AG20443 (cell line): Measurements from ENCODE around the gene COL23A1.

Experiments
- DNase-seq: peaks from one replicate; pipeline ENCODE4 v3.0.0; 2012; ENCODE audit warnings: low spot score, mixed read lengths

The COL23A1 gene

DNA sequence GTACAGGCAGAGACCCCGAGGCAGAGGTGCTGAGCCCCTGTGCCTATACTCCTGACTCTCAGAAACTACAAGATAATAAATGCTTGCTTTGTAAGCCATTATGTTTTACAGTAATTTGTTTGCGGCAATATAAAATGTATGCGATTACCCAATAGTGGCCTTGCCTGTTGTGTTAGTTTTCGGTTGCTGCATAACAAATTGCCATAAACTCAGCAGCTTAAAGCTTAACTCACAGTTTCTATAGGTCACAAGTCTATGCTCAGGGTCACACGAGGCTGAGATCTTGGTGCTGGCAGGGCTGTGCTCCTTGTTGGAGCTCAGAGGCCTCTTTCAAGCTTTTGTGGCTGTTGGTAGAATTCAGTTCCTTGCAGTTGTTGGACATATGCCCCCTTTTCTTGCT, 114.8 kb downstream of the COL23A1 start:
- no peak for DNase-seq

DNA sequence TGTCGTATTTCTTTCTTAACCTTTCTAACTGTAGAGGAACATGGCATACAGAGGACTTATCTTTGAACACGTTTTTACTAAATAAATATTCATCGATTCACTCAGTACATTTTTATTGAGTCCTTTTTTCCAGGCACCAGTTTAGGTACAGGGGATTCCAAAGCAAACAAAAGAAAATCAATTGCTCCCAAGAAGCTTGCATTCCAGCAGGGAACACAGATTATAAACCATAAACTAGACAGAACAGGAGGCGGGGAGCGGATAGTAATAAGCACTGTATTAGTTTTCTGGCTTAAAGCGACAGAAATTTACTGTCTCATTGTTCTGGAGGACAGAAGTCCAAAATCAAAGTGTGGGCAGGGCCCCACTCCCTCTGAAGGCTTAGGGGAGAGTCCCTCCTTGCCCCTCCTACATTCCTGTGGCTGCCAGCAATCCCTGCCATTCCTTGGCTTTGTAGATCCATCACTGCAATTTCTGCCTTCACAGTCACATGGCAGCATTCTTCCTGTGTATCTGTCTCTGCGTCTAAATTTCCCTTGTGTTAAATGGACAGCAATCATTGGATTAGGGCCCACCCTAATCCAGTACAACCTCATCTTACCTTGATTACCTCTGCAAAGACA, 115.5 kb downstream of the COL23A1 start:
- no peak for DNase-seq

DNA sequence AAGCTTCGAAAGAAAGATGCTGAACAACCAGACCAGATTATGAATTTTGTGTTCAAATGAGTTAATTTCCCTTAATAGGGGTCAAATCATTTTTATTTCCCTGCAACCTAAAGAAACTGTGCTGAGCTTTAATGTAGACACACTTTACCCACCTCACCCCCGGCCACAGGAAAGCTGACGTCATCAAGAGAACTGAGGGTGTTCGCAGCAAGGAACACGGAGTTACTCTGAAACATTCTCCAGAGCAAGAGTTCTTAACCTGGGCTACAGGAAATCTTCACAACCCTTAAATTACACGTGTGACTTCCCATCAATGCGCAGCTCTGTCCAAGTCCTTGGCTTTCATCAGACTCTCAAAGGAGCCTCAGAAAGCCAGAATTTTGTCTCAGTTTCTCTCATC, 116.3 kb downstream of the COL23A1 start:
- no peak for DNase-seq

DNA sequence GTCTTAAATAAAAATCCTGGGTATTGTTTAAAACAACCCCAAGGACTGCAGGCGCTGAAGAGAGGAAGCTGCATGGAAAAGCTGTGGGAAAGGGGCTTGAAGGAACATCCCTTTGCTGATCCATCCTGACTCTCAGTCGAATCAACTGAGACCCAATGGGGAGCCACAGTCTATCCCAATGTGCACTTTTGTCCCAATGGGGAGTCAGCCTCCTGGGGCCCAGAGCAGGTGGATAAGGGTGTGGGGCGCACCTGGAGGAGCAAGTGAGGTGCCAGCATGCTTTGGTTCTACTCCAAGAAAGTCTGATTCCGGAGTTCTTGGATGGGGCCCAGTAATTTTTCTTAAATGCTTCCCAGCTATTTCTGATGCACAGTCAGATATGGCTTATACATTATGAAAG, 118.1 kb downstream of the COL23A1 start:
- no peak for DNase-seq

DNA sequence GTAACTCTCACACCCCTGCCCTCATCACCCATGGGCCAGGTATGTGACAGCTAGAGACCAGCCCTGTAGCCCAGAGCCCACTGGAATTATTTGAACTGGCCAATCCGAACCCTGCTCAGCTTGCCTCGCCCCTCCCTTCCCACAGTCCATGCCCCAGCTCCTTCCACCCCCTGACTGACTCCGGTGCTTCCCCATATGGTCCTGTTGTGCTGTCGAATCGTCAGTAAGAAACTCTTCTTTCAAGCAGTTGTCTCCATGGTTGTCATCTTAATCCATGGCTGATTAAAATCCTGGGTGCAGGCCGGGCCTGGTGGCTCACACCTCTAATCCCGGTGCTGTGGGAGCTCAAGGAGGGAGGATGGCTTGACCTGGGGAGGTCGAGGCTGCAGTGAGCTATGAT, 118.5 kb downstream of the COL23A1 start:
- no peak for DNase-seq

DNA sequence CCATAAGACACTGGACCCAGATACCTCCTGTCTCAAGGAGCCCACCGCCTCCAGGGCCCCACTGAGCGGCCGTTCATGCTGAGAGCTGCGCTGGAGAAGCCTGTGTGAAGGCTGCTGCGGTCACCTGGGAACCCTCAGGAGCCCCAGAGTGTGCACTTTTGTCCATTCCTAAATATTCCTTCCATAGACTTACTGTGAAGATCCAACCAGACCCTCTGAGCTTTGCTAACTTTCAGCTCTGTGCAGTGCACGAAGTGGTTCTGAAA, 119.5 kb downstream of the COL23A1 start:
- no peak for DNase-seq

DNA sequence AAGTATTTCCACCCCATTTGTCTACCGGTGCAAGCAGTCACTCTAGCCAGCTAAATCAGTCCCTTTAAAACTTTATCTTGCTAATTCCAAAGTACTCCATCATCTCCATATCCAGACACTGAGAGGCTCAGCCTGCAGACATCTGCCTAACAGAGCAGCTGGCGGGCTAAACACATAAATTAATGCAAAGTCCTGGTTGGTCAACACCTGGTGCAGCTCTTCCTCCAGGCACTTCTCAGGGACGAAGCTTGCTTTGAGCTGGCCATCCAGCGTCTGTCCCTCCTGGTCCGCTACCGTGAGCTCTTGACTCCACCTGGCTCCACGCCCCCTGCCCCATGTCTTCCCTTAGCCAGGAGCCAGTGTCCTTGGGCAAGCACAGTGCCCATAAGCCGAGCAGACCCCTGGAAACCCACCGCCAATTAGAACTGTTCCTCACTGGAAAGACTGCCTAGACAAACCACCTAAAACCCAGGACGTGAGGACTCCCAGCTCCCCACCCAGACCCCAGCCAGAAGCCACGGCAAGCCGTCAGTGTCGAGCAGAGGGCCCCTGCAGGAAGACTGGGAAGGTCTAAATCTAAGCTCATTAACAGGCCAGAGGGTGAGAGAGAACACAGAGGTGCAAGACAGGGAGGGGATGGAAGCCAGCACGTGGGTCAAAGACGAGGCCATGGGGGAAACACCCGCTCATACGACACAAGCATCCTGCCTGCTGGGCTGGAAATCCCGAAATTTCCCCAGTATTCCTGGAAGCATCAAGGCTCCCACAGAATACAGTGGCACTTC, 120.0 kb downstream of the COL23A1 start:
- DNase-seq: no peak

DNA sequence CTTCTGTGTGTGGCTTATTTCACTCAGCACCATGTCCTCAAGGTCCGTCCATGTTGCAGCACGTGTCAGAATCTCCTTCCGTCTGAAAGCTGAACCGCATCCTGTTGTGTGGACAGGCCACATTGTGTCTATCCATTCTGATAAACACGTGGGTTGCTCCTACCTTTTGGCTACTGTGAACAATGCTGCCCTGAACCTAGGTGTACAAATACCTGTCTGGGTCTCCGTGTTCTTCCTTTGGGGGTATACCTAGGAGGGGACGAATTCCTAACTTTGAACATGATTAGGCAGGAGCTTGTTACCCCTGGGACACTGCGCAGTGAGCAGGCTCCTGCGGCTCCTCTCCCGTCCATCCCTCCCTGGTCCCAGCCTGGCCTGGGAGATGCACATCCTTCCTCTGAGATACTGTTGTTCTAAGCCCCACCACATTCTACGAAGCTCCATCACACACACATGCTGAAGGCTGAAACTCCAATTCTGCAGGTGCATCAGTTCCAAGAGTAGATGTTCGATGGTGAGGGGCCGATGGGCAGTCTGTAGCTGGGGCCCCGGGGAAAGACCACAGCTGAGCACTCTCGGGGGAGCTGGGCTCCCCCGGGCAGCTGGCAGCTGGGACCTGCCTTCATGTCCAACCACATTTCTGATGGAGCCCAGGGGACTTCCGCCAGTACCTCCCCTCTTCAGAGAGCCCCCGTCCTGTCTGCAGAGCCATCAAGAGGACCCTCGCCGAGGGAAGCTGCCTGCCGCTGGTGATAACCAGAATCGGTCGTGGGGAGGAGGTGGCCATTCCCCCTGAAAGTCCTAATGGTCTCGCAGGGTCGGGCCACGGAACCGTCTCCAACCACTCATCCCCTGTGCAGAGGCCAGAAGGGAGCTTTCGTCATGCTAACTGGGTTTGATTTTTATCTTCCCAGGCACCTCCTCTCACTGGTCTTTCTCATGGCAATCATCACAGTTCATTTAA, 120.9 kb downstream of the COL23A1 start:
- DNase-seq: no peak

DNA sequence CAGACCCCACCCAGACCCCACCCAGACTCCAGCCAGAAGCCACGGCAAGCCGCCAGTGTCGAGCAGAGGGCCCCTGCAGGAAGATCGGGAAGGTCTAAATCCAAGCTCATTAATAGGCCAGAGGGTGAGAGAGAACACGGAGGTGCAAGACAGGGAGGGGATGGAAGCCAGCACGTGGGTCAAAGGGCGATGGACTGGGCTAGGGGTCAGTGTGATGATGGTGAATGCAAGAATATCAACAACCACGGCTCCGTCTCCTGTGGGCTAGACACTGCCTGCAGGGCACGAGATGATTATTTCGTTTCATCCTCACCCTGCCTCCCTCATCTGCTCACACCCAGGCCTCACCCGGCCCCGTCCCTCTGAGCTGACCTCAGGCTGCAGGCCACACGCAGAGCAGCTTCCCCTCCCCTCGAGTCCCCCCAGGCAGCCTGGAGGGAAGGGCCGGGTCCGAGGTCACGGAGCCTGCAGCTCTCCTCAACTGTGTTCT, 122.0 kb downstream of the COL23A1 start:
- no peak for DNase-seq

DNA sequence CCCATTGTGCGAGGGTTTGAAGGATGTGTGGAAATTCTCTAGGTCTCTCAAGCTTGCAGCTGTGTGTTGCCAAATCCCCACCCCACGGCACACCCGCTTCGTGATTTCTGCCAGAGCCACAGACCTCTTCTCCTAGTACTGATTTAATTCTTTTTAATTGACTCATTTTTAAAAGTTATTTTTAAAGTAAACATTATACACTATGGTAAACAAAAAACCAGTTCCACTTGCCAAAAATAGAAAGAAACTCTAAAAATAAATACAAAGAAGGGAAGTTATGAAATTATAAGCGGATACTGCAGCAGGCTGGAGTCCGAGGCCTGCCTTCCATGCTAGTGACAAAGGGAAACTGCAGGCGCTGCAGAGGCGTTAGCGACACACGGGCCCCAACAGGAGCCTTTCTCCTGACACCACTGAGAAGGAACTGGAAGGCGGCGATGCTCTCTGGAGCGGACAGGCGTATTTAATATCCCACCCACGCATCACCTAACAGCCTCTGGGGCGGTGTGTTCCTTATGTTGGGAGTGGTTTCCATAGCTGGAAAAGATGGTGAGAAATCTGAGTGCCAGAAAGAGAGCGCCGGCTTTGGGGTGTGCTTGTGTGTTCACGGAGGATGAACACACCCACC, 122.5 kb downstream of the COL23A1 start:
- DNase-seq: peak; percentile 65

DNA sequence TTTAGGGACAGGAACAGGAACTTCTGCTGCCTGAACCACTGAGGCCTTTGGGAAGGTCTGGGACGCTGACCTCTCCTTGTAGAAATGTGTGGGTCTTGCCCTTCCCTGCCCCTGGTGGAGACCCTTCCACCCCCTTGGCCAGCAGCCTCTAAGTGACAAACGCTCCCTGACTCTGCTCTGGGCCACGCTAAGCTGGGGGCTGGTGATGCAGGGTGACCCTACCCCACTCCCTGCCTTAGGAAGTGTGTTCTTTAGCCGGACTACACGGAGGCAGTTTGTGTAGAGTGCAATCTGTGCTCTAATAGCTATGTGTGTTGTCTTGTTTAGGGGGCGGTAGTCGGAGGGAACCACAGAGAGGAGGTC, 123.0 kb downstream of the COL23A1 start:
- DNase-seq: no peak

DNA sequence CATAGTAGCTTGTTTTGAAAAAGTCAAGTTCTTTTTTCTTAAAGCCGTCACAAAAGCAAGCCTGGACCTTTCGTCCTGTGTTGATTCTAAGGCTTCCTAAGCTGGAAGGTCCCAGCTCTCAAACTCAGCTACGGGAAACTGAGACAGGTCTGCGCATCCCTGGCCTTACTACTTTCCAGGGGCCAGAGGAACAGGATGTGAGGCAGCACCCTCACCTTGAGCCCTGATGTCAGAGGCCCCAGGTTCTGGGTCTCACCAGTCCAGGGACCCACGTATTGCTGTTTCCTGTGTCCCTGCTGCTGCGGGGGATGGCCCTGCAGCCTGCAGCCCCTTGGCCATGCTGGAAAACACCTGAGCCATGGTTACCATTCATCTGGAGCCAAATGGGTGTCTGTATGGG, 123.9 kb downstream of the COL23A1 start:
- no peak for DNase-seq

DNA sequence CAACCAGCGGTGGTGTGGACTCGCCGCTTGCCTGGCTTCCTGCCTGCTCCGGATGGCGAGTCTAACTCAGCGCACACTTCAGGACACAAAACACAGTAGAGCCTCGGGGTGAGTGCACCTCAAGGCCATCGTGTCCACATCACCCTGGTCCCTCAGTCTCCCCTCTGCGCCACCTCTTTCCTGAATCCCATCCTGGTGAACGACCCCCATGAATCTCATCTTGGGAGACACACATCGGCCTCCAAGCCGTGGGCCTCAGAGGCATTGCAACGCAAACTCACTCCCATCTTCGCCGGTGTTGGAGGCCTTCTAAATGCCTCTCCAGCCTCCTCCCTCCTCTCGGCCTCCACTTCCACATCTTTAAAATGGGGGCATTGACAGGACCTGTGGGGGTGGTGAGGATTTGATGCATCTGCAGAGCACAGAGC, 124.3 kb downstream of the COL23A1 start:
- no peak for DNase-seq

DNA sequence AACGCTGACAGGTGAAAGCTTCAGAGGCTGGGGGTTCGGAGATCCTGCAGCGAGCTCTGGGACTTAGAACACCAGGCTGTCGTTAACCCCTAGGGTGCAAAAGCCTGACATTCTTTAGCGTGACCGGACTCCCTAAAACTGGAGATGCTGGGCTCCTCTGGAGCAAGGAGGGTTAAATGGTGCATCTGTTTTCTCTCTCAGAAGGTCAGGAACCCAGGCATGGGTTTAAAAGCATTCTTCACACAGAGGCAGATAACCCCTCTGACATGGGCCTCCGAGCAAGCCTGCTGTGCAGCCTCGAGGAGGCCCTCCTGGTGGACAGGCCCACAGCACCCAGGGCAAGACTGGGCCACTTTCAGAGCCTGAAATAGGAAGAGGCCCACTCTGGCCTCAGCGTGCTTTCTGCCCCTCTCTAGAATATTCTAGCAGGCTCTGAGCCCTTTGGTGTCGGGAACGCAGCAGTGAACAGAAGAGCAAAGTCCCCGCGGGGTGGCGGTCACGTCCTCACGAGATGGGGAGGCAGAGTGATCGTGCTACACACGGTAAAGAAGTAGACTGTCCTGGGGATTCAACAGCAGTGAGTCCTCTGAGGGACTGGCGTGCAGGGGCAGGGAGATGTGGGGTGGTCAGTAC, 124.8 kb downstream of the COL23A1 start:
- no peak for DNase-seq

DNA sequence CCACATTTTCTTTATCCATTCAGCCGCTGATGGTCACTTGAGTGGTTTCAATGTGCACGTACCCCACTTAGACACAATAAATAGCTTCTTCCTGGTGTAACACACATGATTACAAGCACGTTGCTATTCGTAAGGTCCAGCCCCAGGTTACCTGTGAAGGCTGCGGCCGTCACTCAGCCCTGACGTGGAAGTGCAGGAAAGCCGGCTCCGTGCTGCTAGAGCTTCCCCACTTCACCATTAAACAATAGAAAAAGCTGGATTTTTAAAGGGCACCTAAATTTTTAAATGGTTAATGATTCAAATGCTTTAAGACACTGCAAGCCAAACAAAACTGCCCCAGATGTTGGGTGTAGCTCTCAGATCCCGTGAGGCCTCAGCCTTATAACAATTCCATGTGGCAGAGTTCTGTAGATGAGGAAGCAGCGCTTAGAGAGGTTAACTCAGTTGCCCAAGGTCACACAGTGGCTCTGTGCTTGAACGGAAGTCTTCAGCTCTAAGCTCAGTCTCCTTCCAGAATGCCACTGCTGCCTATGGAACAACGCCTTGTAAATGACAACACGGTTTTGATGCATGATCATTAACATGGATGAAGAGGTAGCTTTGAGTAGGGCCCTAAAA, 125.7 kb downstream of the COL23A1 start:
- DNase-seq: no peak

DNA sequence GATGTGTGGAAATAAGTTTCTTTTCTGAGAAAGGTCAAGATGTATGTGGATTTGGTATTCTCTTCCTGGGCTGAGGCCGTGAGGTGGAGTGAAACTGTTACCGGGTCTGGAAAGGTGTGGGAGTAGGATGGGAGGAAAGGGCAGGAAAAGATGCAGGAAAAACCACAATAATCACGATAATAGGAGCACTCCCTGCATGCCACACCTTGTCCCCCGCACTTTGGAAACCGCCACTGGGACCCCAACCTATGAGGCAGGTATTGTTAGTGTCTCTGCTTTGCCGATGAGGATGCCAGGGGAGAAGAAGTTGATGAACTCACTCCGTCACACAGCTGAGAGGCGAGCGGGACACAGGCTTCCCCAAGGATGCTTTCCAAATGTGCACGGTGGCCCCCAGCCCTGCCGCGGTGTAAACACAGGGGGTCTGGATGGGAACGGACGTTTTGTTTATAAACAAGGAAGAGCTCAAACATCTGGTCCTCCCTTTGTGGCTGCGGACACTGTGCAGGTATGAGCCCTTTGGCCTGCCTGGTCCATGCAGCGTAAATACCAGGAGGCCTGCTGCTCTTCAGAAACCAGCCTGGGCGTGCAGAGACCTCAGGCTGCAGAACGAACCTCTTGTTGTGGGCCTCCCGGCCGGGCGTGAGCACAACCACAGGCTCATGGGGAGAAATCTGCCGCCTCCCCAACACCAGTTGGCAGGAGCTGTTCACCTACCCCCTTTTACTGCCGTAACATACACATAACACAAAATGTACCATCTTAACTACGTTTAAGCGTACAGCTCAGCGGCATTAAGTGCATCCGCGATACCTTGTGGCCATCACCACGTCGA, 126.7 kb downstream of the COL23A1 start:
- no peak for DNase-seq

DNA sequence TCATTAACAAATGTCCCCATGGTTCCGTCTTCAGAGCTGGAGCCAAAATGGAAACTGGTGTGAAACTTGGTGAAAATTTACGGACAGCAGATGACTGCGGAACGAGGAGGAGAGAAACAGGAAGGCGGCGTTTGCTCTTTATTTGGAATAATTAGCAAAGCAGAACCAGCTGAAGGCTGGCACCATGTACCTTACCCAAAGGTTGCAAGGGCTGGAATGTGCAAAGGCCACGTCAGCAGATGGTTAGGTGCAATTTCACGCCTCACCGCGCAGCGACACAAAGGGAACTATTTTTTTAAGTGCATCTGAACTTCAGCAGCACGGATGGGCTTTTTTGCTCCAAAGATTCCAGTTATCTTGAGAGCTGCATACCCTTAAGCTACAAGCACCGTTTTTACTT, 127.4 kb downstream of the COL23A1 start:
- no peak for DNase-seq

DNA sequence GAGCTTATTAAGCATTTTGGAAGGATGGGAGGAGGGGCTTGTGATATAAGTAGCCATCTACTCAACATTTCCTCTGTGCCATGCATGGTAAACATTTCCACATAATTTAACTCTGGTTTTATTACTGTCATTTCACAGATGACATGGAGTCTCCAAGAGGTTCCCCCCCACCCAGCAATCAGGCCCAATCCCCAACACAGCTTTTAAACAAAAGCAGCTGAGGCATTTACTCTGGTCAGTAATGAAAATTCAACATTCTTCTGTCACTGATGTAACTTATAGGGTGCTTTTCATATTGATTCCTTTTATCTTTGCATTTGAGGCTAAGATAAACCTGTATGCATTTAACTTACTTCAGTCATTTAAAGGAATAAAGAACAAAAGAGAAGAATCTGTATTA, 128.1 kb downstream of the COL23A1 start:
- DNase-seq: no peak

DNA sequence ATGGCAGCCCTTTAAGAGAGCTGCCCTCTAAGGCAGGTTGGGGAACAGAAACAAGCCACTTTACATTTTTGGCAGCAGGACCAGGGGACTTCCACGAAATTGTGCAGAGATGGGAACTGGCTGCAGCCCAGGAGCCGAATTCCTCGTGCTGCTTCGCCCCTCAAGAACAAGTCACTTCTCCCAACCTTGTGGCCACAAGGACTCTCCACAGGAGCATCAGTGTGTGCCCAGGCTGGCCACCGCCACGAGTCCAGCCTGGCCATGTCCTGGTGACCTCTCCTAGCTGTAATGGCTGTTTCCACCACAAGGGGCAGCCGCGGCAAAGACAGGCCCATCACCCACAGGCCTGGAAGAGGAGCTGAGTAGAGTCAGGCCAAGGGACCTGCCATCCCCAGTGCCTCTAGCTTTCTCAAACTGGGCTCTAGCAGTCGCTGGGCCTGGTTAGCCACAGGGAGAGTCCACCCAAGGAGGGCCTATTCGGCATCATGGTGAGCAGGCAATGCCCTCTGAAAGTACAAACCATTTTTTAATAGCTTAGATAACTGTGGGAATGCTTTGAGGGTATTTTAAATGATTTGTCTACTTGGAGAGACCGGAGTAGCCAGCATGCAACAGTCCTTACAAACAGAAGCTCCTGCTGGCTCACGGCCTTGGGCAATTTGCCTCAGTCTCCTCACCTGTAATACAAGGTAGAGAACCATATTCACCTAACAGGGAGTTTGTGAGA, 129.0 kb downstream of the COL23A1 start:
- peak; percentile 80 for DNase-seq

DNA sequence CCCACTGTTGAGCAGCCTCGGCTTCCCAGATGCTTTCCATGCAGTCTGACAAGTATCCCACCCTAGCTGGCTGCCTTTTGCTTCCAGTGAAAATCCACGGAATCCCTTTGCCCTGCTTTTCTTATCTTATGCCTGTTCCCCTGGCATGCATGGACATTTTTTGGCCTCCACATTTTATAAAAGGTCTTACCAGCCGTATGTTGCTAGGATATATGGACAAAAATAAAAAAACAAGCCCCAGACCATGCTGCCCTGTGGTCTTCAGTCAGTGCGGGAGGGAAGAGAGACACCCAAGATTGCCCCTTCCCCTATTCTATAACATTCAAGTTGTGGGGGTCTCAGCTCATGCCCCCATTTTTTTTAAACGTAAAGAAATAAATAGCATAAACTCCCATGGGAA, 129.6 kb downstream of the COL23A1 start:
- no peak for DNase-seq
